ENCODE results near the gene VSIG10L2. TPM values are rescaled to one million over a fixed set of nuclear protein-coding genes. Genes with fewer than 3 reads are reported as not detected.

Gene VSIG10L2
- total and polyA plus RNA-seq, 8 donors = 0.03 to 0.21 (median 0.20) TPM; not detected in 5

DNA sequence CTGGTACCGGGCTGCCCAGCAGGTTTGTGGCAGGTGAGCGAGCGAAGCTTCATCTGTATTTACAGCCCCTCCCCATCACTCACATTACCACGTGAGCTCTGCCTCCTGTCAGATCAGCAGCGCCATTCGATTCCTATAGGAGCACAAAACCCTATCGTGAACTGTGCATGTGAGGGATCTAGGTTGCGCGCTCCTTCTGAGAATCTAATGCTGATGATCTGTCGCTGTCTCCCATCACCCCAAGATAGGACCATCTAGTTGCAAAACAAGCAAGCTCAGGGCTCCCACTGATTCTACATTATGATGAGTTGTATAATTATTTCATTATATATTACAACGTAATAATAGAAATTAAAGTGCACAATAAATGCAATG, 15.8 kb upstream of the VSIG10L2 start:
- ATAC-seq (no peak), DNase-seq (no peak)
- H3K4me3 ChIP-seq = no peak overlapping the region
- TF ChIP-seq, protein P1, sequence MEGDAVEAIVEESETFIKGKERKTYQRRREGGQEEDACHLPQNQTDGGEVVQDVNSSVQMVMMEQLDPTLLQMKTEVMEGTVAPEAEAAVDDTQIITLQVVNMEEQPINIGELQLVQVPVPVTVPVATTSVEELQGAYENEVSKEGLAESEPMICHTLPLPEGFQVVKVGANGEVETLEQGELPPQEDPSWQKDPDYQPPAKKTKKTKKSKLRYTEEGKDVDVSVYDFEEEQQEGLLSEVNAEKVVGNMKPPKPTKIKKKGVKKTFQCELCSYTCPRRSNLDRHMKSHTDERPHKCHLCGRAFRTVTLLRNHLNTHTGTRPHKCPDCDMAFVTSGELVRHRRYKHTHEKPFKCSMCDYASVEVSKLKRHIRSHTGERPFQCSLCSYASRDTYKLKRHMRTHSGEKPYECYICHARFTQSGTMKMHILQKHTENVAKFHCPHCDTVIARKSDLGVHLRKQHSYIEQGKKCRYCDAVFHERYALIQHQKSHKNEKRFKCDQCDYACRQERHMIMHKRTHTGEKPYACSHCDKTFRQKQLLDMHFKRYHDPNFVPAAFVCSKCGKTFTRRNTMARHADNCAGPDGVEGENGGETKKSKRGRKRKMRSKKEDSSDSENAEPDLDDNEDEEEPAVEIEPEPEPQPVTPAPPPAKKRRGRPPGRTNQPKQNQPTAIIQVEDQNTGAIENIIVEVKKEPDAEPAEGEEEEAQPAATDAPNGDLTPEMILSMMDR (IDR thresholded peaks at IDR 0.05) = no peak
- H3K27ac ChIP-seq = no peak overlapping the region
- H3K9me3 ChIP-seq = no peaks in the 10 kb centered on the region
- no peaks in the 10 kb centered on the region for H3K4me1 ChIP-seq
- no peaks in the 10 kb centered on the region for H3K27me3 ChIP-seq
- H3K36me3 ChIP-seq = no peaks in the 10 kb centered on the region
- intact Hi-C loops (cut with DNase I) = loop anchor here in 1 of 2 donors (10.0 kb wide), 1 partner anchor 265 kb away; no protein-coding TSS in a partner anchor

DNA sequence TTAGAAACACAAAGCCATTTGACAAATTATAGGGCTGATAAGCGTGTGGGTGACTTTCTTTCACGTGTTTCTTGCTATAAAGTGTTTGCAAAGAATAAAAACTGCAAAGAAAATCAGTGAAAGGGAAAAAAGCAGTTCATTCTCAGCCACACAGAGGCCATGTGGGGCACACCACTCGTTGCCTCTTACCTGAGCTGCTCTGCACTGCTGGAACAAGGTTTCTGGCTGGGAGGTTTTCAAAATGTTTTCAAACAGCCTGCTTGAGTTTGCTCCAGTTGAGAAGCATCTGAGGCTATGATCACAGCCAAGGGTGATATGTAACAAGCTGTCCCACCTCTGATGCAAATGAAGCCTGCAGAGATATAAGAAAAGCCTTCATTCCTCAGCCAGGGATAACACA, 14.7 kb upstream of the VSIG10L2 start:
- Histone ChIP-seq H3K4me1 (no peaks in the 10 kb centered on the region), H3K9me3 (no peaks in the 10 kb centered on the region), H3K27me3 (no peaks in the 10 kb centered on the region), H3K27ac (no peak overlapping the region), H3K4me3 (no peak overlapping the region), H3K36me3 (no peaks in the 10 kb centered on the region)
- DNase-seq = no peak
- TF ChIP-seq, protein P1 (IDR thresholded peaks at IDR 0.05) = no peak
- ATAC-seq = no peak
- intact Hi-C loops (cut with DNase I) = loop anchor here in 1 of 2 donors (10.0 kb wide), 1 partner anchor 264 kb away; no protein-coding TSS in a partner anchor

DNA sequence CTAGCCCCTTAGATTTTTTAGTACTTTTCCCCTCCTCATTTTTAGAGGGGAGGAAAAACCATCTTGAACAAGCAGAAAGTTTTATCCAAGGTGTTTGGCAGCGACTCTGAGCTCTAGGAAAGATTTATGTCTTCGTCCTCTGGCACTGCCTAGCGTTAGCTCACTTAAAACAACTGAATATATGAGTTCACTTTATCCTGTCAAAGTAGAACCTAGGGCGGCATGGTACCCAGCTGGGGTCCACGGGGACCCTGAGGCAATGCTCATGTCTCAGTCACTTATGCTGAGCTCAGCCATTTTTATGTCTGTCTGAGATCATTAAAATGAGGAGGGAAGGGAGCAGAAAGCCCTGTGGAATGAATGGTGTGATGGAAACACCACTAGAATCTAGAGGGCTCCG, 14.2 kb upstream of the VSIG10L2 start:
- ATAC-seq (no peak), DNase-seq (no peak)
- Histone ChIP-seq H3K4me1 (no peaks in the 10 kb centered on the region), H3K9me3 (no peaks in the 10 kb centered on the region), H3K36me3 (no peaks in the 10 kb centered on the region), H3K27ac (no peak overlapping the region), H3K27me3 (no peaks in the 10 kb centered on the region), H3K4me3 (no peak overlapping the region)
- TF ChIP-seq, protein P1 (IDR thresholded peaks at IDR 0.05) = no peak
- intact Hi-C loops (cut with DNase I) = loop anchor here in 1 of 2 donors (10.0 kb wide), 1 partner anchor 263 kb away; no protein-coding TSS in a partner anchor

DNA sequence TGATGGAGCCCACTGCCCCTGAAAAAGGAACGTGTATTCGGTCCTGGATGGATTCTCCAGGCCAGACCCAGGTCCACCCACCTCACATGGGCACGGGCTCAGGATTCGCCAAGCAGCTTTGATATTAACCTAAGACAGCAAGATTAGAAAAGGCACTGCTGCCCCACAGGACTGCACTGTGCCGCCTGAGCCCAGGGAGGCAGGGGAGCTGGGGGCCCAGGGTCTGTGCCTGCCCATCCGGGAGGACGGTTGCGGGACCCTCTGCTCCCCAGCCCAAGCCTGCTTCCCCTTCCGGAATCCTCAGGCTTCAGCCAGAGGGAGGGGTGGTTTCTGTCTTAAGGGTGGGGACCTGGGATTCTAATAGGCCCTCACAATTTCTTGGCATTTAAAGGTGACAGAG, 13.5 kb upstream of the VSIG10L2 start:
- no peak for ATAC-seq

DNA sequence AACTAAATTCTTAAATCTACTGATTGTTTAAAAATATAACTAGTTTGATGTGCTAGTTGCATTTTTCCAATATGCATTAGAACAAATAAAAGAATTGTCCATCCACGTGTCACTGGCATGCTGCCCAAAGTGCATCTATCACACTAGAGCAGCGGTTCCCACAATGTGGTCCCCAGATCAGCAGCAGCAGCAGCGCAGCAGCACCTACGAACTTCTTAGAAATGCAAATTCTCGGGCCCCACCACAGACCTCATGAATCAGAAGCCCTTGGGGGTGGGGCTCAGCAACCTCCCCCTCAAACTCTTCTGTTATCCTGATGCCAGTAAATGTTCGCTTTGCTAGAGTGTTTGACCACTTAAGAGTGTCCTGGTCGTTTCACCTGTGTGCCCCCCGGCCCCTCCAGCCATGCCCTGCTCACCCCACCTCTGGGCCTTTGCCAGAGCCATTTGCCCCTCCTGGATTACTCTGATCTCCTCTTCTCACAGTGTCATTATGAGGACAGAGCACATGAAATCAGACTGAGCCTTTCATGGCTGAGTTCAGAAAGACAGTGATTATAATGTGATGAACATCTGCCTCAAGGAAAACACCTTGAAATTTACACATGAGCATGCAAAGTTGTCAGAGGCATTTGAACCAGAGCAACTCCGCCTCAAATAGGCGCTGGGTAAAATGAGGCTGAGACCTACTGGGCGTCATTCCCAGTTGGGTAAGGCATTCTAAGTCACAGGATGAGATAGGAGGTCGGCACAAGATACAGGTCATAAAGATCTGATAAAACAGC, 12.6 kb upstream of the VSIG10L2 start:
- no peak overlapping the region for H3K4me3 ChIP-seq
- TF ChIP-seq, protein P1 (IDR thresholded peaks at IDR 0.05) = no peak
- no peaks in the 10 kb centered on the region for H3K4me1 ChIP-seq
- no peaks in the 10 kb centered on the region for H3K36me3 ChIP-seq
- no peaks in the 10 kb centered on the region for H3K27me3 ChIP-seq
- H3K27ac ChIP-seq = no peak overlapping the region
- ATAC-seq = no peak
- H3K9me3 ChIP-seq = no peaks in the 10 kb centered on the region
- intact Hi-C loops (cut with DNase I) = loop anchor here in 1 of 2 donors (10.0 kb wide), 1 partner anchor 262 kb away; no protein-coding TSS in a partner anchor
- DNase-seq = no peak

More for the DNA sequence above, 13.5 kb upstream of the VSIG10L2 start:
- no peak for DNase-seq
- Histone ChIP-seq H3K9me3 (no peaks in the 10 kb centered on the region), H3K27ac (no peak overlapping the region), H3K27me3 (no peaks in the 10 kb centered on the region), H3K36me3 (no peaks in the 10 kb centered on the region), H3K4me3 (no peak overlapping the region), H3K4me1 (no peaks in the 10 kb centered on the region)
- TF ChIP-seq, protein P1 (IDR thresholded peaks at IDR 0.05) = no peak
- intact Hi-C loops (cut with DNase I) = loop anchor here in 1 of 2 donors (10.0 kb wide), 1 partner anchor 262 kb away; no protein-coding TSS in a partner anchor

Data from left lung (tissue), 10 donors.